ENCODE results near the gene PPP2R5A.

The PPP2R5A gene

DNA sequence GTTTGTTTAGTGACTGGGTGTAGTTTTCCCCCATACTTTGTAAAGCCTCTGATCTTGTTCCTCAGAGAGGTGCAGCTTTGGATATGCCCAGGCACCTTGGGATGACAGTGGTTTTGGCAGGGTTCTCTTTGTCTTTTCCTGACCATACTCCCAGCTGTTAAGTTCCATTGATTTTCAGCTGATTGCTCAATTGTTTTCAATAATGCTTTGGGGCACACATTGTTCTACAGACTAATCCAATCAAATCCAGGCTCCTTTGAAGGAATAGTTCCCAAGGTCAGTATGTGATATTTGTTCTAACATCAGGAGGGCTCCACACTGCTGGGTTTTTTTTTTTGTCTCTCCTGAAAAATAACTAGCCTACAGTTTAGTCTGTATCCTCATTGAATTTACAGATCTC is 24.8 kb downstream of the PPP2R5A start:
- H3K4me3 Mint-ChIP-seq, result no peak overlapping the region
- H3K27ac Mint-ChIP-seq, result no peak overlapping the region

DNA sequence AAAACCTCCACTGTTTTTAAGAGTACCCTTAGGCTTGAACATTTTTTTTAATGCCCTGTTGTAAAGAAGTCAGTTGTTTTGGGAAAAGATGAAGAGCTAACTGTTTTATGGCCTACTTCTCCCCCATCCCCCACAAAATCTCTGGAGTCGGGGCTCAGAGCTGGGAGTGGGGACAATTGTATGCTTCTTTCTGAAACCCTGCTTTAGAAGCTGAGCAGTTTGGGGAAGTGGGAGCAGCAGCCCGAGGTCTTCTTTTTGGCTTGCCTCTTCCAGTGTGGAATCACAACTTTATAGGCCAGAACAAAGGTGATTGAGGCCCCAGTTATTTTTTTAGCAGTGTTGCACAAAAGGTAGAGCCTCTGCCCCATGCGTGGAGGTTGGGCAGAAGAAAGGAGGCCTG is 25.2 kb downstream of the PPP2R5A start:
- Mint-ChIP-seq H3K4me3 (no peak overlapping the region), H3K27me3 (ENCODE audit: low read depth) (no peaks in the 10 kb centered on the region), H3K36me3 (ENCODE audit: low read depth) (peaks cover 44% of the 10 kb centered on the region), H3K4me1 (peaks cover 4% of the 10 kb centered on the region), H3K9me3 (peaks cover 12% of the 10 kb centered on the region), H3K27ac (no peak overlapping the region)
- TF ChIP-seq, protein P1, sequence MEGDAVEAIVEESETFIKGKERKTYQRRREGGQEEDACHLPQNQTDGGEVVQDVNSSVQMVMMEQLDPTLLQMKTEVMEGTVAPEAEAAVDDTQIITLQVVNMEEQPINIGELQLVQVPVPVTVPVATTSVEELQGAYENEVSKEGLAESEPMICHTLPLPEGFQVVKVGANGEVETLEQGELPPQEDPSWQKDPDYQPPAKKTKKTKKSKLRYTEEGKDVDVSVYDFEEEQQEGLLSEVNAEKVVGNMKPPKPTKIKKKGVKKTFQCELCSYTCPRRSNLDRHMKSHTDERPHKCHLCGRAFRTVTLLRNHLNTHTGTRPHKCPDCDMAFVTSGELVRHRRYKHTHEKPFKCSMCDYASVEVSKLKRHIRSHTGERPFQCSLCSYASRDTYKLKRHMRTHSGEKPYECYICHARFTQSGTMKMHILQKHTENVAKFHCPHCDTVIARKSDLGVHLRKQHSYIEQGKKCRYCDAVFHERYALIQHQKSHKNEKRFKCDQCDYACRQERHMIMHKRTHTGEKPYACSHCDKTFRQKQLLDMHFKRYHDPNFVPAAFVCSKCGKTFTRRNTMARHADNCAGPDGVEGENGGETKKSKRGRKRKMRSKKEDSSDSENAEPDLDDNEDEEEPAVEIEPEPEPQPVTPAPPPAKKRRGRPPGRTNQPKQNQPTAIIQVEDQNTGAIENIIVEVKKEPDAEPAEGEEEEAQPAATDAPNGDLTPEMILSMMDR (IDR thresholded peaks at IDR 0.05; ENCODE audit: unreplicated experiment in 3 of 3), result no peak

More for the DNA sequence above, 24.8 kb downstream of the PPP2R5A start:
- Mint-ChIP-seq H3K36me3 (ENCODE audit: low read depth) (peaks cover 44% of the 10 kb centered on the region), H3K9me3 (peaks cover 15% of the 10 kb centered on the region), H3K4me1 (peaks cover 4% of the 10 kb centered on the region), H3K27me3 (ENCODE audit: low read depth) (no peaks in the 10 kb centered on the region)
- TF ChIP-seq, protein P1 (IDR thresholded peaks at IDR 0.05; ENCODE audit: unreplicated experiment in 3 of 3), result no peak

DNA sequence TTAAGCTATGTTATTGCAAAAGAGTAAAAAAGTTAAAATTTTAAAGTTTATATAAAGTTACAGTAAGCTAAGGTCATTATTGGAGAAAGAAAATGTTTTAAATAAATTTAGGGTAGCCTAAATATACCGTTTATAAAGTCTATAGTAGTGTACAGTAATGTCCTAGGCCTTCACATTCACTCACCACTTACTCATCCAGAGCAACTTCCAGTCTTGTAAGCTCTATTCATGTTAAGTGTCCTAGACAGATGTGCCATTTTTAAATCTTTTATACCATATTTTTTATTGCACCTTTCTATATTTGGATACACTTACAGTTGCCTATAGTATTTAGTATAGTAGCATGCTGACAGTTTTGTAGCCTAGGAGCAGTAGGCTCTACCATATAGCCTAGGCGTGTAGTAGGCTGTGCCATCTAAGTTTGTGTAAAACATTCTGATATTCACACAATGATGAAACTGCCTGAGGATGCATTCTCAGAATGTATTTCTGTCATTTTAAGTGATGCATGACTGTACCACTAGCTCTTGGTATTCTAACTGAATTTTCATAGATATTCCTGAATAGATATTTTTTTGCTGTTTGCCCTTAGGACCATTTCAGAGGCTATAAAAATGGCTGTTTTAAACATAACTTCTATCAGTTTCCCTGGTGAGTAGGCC is 26.8 kb downstream of the PPP2R5A start:
- peaks cover 38% of the 10 kb centered on the region for H3K36me3 Mint-ChIP-seq (ENCODE audit: low read depth)
- H3K4me1 Mint-ChIP-seq, result no peaks in the 10 kb centered on the region
- TF ChIP-seq, protein P1 (IDR thresholded peaks at IDR 0.05; ENCODE audit: unreplicated experiment in 3 of 3), result no peak
- no peak overlapping the region for H3K4me3 Mint-ChIP-seq
- peaks cover 10% of the 10 kb centered on the region for H3K9me3 Mint-ChIP-seq
- H3K27me3 Mint-ChIP-seq (ENCODE audit: low read depth), result no peaks in the 10 kb centered on the region
- no peak overlapping the region for H3K27ac Mint-ChIP-seq

- Mint-ChIP-seq H3K36me3 (ENCODE audit: low read depth) (peaks cover 28% of the 10 kb centered on the region), H3K4me3 (no peak overlapping the region), H3K4me1 (no peaks in the 10 kb centered on the region), H3K27me3 (ENCODE audit: low read depth) (no peaks in the 10 kb centered on the region), H3K27ac (no peak overlapping the region), H3K9me3 (peaks cover 13% of the 10 kb centered on the region)
- TF ChIP-seq, protein P1 (IDR thresholded peaks at IDR 0.05; ENCODE audit: unreplicated experiment in 3 of 3), result no peak
These were observed 28.4 kb downstream of the PPP2R5A start for GRCh38 chr1:212313616-212314015.

DNA sequence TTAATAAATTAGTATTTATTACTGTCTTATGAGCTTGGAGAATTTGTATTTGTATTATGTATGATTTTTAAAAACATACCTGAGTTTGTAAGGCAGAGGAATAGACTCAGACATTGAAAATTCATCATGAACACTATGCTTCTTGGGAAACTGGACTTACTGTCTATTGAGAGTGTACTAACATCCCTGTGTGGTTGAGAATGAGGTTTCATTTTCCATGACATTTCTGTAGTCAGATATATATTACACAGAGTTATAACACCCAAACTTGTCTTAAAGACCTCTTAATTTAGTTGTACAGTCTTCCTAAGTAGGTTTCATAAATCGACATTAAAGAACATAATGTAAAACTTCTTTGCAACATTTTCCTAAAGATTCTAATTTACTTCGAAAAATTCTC is 30.0 kb downstream of the PPP2R5A start:
- Mint-ChIP-seq H3K4me3 (no peak overlapping the region), H3K4me1 (no peaks in the 10 kb centered on the region), H3K27ac (no peak overlapping the region), H3K9me3 (peaks cover 13% of the 10 kb centered on the region), H3K36me3 (ENCODE audit: low read depth) (peaks cover 18% of the 10 kb centered on the region), H3K27me3 (ENCODE audit: low read depth) (no peaks in the 10 kb centered on the region)
- TF ChIP-seq, protein P1 (IDR thresholded peaks at IDR 0.05; ENCODE audit: unreplicated experiment in 3 of 3), result no peak

GRCh38 chr1:212315907-212316306 is 30.7 kb downstream of the PPP2R5A start:
- H3K27ac Mint-ChIP-seq, result no peak overlapping the region
- no peak overlapping the region for H3K4me3 Mint-ChIP-seq
- peaks cover 13% of the 10 kb centered on the region for H3K9me3 Mint-ChIP-seq
- peaks cover 15% of the 10 kb centered on the region for H3K36me3 Mint-ChIP-seq (ENCODE audit: low read depth)
- H3K4me1 Mint-ChIP-seq, result no peaks in the 10 kb centered on the region
- H3K27me3 Mint-ChIP-seq (ENCODE audit: low read depth), result no peaks in the 10 kb centered on the region
- TF ChIP-seq, protein P1 (IDR thresholded peaks at IDR 0.05; ENCODE audit: unreplicated experiment in 3 of 3), result no peak
